ENCODE data around the gene CCNT1. TPM values are rescaled to one million over a fixed set of nuclear protein-coding genes. Genes with fewer than 3 reads are reported as not detected.

The CCNT1 gene
- total and polyA plus RNA-seq, 4 donors, result 3.2 to 18.2 (median 10.4) TPM

DNA sequence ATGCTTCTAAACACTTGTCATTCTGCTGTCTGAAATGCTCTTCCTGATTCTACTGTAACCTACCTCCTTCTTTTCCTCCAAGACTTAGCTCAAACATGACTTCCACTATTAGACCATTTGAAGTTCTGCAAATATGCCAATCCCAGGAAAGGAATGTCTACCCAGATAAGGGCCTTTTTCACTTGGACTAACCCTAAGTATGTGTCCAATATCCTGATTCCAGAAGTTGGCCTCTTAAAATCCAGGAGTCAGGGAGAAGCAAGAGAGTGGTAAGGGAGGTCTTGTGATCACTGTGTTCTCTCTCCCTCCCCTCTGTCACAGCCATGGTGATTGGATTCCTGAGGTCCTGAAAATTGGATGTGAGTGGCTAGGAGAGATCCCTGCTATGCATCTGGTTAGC, 42.2 kb upstream of the CCNT1 start:
- DNase-seq (ENCODE audit: low spot score), result no peak
- TF ChIP-seq, protein P1, sequence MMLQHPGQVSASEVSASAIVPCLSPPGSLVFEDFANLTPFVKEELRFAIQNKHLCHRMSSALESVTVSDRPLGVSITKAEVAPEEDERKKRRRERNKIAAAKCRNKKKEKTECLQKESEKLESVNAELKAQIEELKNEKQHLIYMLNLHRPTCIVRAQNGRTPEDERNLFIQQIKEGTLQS (IDR thresholded peaks at IDR 0.05), result no peak
- TF ChIP-seq TAF1 (conservative IDR thresholded peaks at IDR 0.05) (no peak), GABPA (IDR thresholded peaks at IDR 0.05 in 1 of 2, conservative IDR thresholded peaks at IDR 0.05 in 1 of 2) (no peak), RAD21 (IDR thresholded peaks at IDR 0.05) (no peak), YY1 (IDR thresholded peaks at IDR 0.05) (no peak), NR2F2 (IDR thresholded peaks at IDR 0.05) (no peak), RXRA (IDR thresholded peaks at IDR 0.05) (no peak), FOXA1 (IDR thresholded peaks at IDR 0.05) (no peak), FOXA2 (IDR thresholded peaks at IDR 0.05) (no peak), MAX (IDR thresholded peaks at IDR 0.05) (no peak), JUND (IDR thresholded peaks at IDR 0.05) (no peak), EGR1 (IDR thresholded peaks at IDR 0.05; ENCODE audit: low read depth in 2 of 2) (no peak), HNF4G (IDR thresholded peaks at IDR 0.05) (no peak)
- TF ChIP-seq, protein P2, sequence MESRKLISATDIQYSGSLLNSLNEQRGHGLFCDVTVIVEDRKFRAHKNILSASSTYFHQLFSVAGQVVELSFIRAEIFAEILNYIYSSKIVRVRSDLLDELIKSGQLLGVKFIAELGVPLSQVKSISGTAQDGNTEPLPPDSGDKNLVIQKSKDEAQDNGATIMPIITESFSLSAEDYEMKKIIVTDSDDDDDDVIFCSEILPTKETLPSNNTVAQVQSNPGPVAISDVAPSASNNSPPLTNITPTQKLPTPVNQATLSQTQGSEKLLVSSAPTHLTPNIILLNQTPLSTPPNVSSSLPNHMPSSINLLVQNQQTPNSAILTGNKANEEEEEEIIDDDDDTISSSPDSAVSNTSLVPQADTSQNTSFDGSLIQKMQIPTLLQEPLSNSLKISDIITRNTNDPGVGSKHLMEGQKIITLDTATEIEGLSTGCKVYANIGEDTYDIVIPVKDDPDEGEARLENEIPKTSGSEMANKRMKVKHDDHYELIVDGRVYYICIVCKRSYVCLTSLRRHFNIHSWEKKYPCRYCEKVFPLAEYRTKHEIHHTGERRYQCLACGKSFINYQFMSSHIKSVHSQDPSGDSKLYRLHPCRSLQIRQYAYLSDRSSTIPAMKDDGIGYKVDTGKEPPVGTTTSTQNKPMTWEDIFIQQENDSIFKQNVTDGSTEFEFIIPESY (IDR thresholded peaks at IDR 0.05), result no peak
- TF ChIP-seq, protein P3, sequence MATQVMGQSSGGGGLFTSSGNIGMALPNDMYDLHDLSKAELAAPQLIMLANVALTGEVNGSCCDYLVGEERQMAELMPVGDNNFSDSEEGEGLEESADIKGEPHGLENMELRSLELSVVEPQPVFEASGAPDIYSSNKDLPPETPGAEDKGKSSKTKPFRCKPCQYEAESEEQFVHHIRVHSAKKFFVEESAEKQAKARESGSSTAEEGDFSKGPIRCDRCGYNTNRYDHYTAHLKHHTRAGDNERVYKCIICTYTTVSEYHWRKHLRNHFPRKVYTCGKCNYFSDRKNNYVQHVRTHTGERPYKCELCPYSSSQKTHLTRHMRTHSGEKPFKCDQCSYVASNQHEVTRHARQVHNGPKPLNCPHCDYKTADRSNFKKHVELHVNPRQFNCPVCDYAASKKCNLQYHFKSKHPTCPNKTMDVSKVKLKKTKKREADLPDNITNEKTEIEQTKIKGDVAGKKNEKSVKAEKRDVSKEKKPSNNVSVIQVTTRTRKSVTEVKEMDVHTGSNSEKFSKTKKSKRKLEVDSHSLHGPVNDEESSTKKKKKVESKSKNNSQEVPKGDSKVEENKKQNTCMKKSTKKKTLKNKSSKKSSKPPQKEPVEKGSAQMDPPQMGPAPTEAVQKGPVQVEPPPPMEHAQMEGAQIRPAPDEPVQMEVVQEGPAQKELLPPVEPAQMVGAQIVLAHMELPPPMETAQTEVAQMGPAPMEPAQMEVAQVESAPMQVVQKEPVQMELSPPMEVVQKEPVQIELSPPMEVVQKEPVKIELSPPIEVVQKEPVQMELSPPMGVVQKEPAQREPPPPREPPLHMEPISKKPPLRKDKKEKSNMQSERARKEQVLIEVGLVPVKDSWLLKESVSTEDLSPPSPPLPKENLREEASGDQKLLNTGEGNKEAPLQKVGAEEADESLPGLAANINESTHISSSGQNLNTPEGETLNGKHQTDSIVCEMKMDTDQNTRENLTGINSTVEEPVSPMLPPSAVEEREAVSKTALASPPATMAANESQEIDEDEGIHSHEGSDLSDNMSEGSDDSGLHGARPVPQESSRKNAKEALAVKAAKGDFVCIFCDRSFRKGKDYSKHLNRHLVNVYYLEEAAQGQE (IDR thresholded peaks at IDR 0.05), result no peak
- H3K9me3 ChIP-seq (ENCODE audit: control insufficient read depth in 4 of 4, low read length in 3 of 4), result no peaks in the 10 kb centered on the region
- no peaks in the 10 kb centered on the region for H3K36me3 ChIP-seq (ENCODE audit: control insufficient read depth in 4 of 4, insufficient read depth in 3 of 4, low read depth in 1 of 4, low read length in 3 of 4)
- no peaks in the 10 kb centered on the region for H3K27me3 ChIP-seq (ENCODE audit: control insufficient read depth in 4 of 4, insufficient read depth in 4 of 4, low read length in 3 of 4)
- no peaks in the 10 kb centered on the region for H3K4me1 ChIP-seq (ENCODE audit: control insufficient read depth in 4 of 4, insufficient read depth in 4 of 4, low read length in 3 of 4)
- no peak overlapping the region for H3K4me3 ChIP-seq (ENCODE audit: low read depth in 1 of 3, low read length in 3 of 3)
- H3K27ac ChIP-seq (ENCODE audit: low read depth in 1 of 2, low read length in 2 of 2), result no peak overlapping the region
- no peak overlapping the region for H3K9ac ChIP-seq (ENCODE audit: low read depth in 1 of 2, low read length in 2 of 2)

- Histone ChIP-seq H3K9me3 (ENCODE audit: control insufficient read depth in 4 of 4, low read length in 3 of 4) (no peaks in the 10 kb centered on the region), H3K9ac (ENCODE audit: low read depth in 1 of 2, low read length in 2 of 2) (no peak overlapping the region)
- WGBS, result 72% methylated on average over 4 of the region's 4 CpGs
- TF ChIP-seq TAF1 (conservative IDR thresholded peaks at IDR 0.05), result no peak
- TF ChIP-seq JUND (IDR thresholded peaks at IDR 0.05), result no peak
- TF ChIP-seq, protein P1 (IDR thresholded peaks at IDR 0.05), result no peak
- no peak for TF ChIP-seq SP1 (IDR thresholded peaks at IDR 0.05)
- TF ChIP-seq FOXA1 (IDR thresholded peaks at IDR 0.05), result no peak
- TF ChIP-seq YY1 (IDR thresholded peaks at IDR 0.05), result no peak
- no peak for TF ChIP-seq HNF4A (conservative IDR thresholded peaks at IDR 0.05)
- no peak for TF ChIP-seq NR2F2 (IDR thresholded peaks at IDR 0.05)
- TF ChIP-seq RXRA (IDR thresholded peaks at IDR 0.05), result no peak
- TF ChIP-seq HNF4G (IDR thresholded peaks at IDR 0.05), result no peak
- TF ChIP-seq, protein P3 (IDR thresholded peaks at IDR 0.05), result no peak
- TF ChIP-seq, protein P2 (IDR thresholded peaks at IDR 0.05), result no peak
- TF ChIP-seq RAD21 (IDR thresholded peaks at IDR 0.05), result no peak
- TF ChIP-seq FOXA2 (IDR thresholded peaks at IDR 0.05), result no peak
- no peak for TF ChIP-seq EGR1 (IDR thresholded peaks at IDR 0.05; ENCODE audit: low read depth in 2 of 2)
- TF ChIP-seq GABPA (IDR thresholded peaks at IDR 0.05 in 1 of 2, conservative IDR thresholded peaks at IDR 0.05 in 1 of 2), result no peak
Observed at GRCh38 chr12:48758186-48758585, 41.7 kb upstream of the CCNT1 start.

More at GRCh38 chr12:48758186-48758585, 41.7 kb upstream of the CCNT1 start:
- Histone ChIP-seq H3K27me3 (ENCODE audit: control insufficient read depth in 4 of 4, insufficient read depth in 4 of 4, low read length in 3 of 4) (no peaks in the 10 kb centered on the region), H3K4me1 (ENCODE audit: control insufficient read depth in 4 of 4, insufficient read depth in 4 of 4, low read length in 3 of 4) (no peaks in the 10 kb centered on the region), H3K4me3 (ENCODE audit: low read depth in 1 of 3, low read length in 3 of 3) (no peak overlapping the region), H3K27ac (ENCODE audit: low read depth in 1 of 2, low read length in 2 of 2) (no peak overlapping the region), H3K36me3 (ENCODE audit: control insufficient read depth in 4 of 4, insufficient read depth in 3 of 4, low read depth in 1 of 4, low read length in 3 of 4) (no peaks in the 10 kb centered on the region)
- no peak for DNase-seq (ENCODE audit: low spot score)
